Activated CD8-positive, alpha-beta memory T cell treated with anti-CD3 and anti-CD28 coated beads for 4 hours (primary cell): ENCODE results near the gene CLUH.
"Not testable (repeated sequence)": the region's sequence is repeated elsewhere in the genome, so short reads cannot be mapped to it uniquely, and the experiment has no call there.

ENCODE experiments used
- DNase-seq, 2 donors: peaks; one replicate each; pipeline ENCODE4 v3.0.0-alpha.2; 2020; ENCODE audit warnings: low read depth in 2 of 2

The CLUH gene

GRCh38 chr17:2688351-2689342 lies 22.9 kb downstream of the CLUH start:
- DNase-seq: no peak

GRCh38 chr17:2687074-2687418 lies 24.5 kb downstream of the CLUH start:
- DNase-seq: no peak

GRCh38 chr17:2685696-2686095 lies 25.9 kb downstream of the CLUH start:
- DNase-seq: no peak

- DNase-seq: no peak
These were observed 27.0 kb downstream of the CLUH start for GRCh38 chr17:2684549-2684948.

- no peak for DNase-seq
These were observed 27.7 kb downstream of the CLUH start for GRCh38 chr17:2683912-2684311.

- DNase-seq: no peak
These were observed 29.2 kb downstream of the CLUH start for GRCh38 chr17:2682176-2682938.

GRCh38 chr17:2681650-2682049 lies 29.9 kb downstream of the CLUH start:
- no peak for DNase-seq

- DNase-seq: no peak
These were observed 30.6 kb downstream of the CLUH start for GRCh38 chr17:2680961-2681360.

GRCh38 chr17:2679247-2679646 lies 32.3 kb downstream of the CLUH start:
- DNase-seq: not testable (repeated sequence)

- DNase-seq: no peak
These were observed 39.5 kb downstream of the CLUH start for GRCh38 chr17:2672026-2672425.

- DNase-seq: not testable (repeated sequence)
These were observed 51.2 kb downstream of the CLUH start for GRCh38 chr17:2660410-2660809.

GRCh38 chr17:2659337-2659736 lies 52.2 kb downstream of the CLUH start:
- DNase-seq: not testable (repeated sequence)

GRCh38 chr17:2656283-2656682 lies 55.3 kb downstream of the CLUH start:
- no peak for DNase-seq

GRCh38 chr17:2655546-2655945 lies 56.0 kb downstream of the CLUH start:
- no peak for DNase-seq

GRCh38 chr17:2652911-2653310 lies 58.7 kb downstream of the CLUH start:
- not testable (repeated sequence) for DNase-seq

- DNase-seq: no peak
These were observed 62.4 kb downstream of the CLUH start for GRCh38 chr17:2649191-2649590.

- no peak for DNase-seq
These were observed 63.6 kb downstream of the CLUH start for GRCh38 chr17:2647957-2648356.

- no peak for DNase-seq
These were observed 66.6 kb downstream of the CLUH start for GRCh38 chr17:2644971-2645370.
